Smooth muscle cell (in vitro differentiated cells): ENCODE measurements around the gene STARD13. TPM values are rescaled to one million over a fixed set of nuclear protein-coding genes. Genes with fewer than 3 reads are reported as not detected.

Source experiments
- DNase-seq: peaks from one replicate; lab custom pipeline; 2025; ENCODE audit not compliant: unreplicated experiment; lab: John Stamatoyannopoulos, UW
- H2AFZ ChIP-seq: fragments of 200-600 bp; sonication (generic); 2 replicates; pipeline ENCODE4 v1.6.0; 2016; ENCODE audit warnings: antibody characterized with exemption, low read depth, mild to moderate bottlenecking
- H3F3A ChIP-seq: fragments of 200-600 bp; sonication (generic); 2 replicates; pipeline ENCODE4 v1.6.0; 2017; ENCODE audit warnings: antibody characterized with exemption, low read depth
- H3K27ac ChIP-seq: fragments of 200-600 bp; sonication (generic); 2 replicates; pipeline ENCODE4 v1.5.1; 2016; ENCODE audit warnings: low read depth, mild to moderate bottlenecking
- H3K27me3 ChIP-seq: fragments of 200-600 bp; sonication (generic); 2 replicates; pipeline ENCODE4 v1.6.1; 2016; ENCODE audit warnings: low read depth, mild to moderate bottlenecking
- H3K36me3 ChIP-seq: fragments of 200-600 bp; sonication (generic); 2 replicates; pipeline ENCODE4 v1.5.1; 2016; ENCODE audit warnings: low read depth
- H3K4me1 ChIP-seq: fragments of 200-600 bp; sonication (generic); 2 replicates; pipeline ENCODE4 v1.5.1; 2016; ENCODE audit warnings: low read depth
- H3K4me2 ChIP-seq: fragments of 200-600 bp; sonication (generic); 2 replicates; pipeline ENCODE4 v1.6.0; 2016; ENCODE audit warnings: mild to moderate bottlenecking
- H3K4me3 ChIP-seq: fragments of 200-600 bp; sonication (generic); 2 replicates; pipeline ENCODE4 v1.5.1; 2016; ENCODE audit warnings: mild to moderate bottlenecking
- H3K79me2 ChIP-seq: fragments of 200-600 bp; sonication (generic); 2 replicates; pipeline ENCODE4 v1.6.0; 2016; ENCODE audit warnings: low read depth, mild to moderate bottlenecking
- H3K9ac ChIP-seq: fragments of 200-600 bp; sonication (generic); 2 replicates; pipeline ENCODE4 v1.6.0; 2016; ENCODE audit warnings: low read depth
- H3K9me3 ChIP-seq: fragments of 200-600 bp; sonication (generic); replicated peaks from 2 replicates; pipeline ENCODE4 v1.5.1; 2016; ENCODE audit warnings: low read depth
- H4K20me1 ChIP-seq: fragments of 200-600 bp; sonication (generic); 2 replicates; pipeline ENCODE4 v1.6.0; 2016; ENCODE audit warnings: low read depth
- WGBS: methylation state at CpG from one replicate; pipeline ENCODE4 v1.1.7; 2016; ENCODE audit warnings: low lambda C conversion rate; 5-methylcytosine and 5-hydroxymethylcytosine counted together
- polyA plus RNA-seq: library from polyadenylated mRNA; unstranded; fragments of >200 nt; fragmentation: Nextera tagmentation; extraction: Ambion mirVana; gene quantifications from 2 replicates; pipeline ENCODE4 v1.2.1, GENCODE V29; 2016
- total RNA-seq: library from RNA; depleted of rRNA; stranded (reverse); fragments of >200 nt; gene quantifications from 2 replicates; pipeline ENCODE4 v1.2.3, GENCODE V29; 2014
- TF ChIP-seq, protein P1 (sequence below): fragments of 200-600 bp; sonication (generic); IDR thresholded peaks from 2 replicates; pipeline ENCODE4 v1.5.1; 2017; ENCODE audit warnings: borderline replicate concordance, mild to moderate bottlenecking, antibody characterized with exemption; ENCODE audit not compliant: insufficient read depth, poor library complexity, severe bottlenecking

The STARD13 gene
- total and polyA plus RNA-seq, 2 experiments from 2014 or later = 12.4 to 18.8 TPM

DNA sequence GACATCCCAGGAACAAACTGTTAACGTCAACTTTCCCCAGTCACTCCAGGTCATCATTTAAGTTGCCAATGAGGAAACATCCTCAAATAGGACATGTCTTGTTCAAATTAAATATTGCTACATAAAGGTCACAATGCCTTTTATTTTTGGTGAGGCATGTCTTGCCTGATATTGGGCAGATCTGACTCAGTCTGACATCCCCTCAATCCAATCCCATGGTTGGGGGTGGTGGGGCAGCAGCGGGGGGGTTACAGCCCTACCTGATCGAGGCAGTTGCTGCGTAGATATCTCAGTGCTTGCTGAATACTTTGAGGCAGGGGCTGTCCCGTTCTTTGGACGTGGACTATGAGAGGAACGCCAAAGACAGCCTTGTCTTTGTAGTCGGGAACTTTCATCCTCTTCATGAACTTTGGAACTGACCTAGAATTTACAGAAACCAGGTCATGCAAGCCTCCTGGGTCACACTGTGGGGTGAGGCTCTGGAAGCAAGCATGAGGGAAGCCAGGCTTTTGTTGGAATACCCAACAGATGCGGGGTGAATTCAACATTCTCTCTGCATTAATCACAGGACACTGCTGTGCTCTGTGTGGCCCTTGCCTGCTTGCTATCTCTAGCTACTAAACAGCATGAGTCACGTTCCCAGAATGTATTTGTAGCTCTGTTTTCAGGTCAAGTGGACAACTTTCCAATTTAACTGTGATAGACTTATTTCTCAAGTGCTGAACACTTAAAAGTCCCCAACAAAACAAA lies 159.6 kb downstream of the STARD13 start:
- Histone ChIP-seq H3K4me2 (peak overlapping the region; percentile 79), H3K27ac (peak overlapping the region; percentile 82), H3K79me2 (no peaks in the 10 kb centered on the region), H3K4me1 (peaks cover 19% of the 10 kb centered on the region), H3K9me3 (no peaks in the 10 kb centered on the region), H4K20me1 (no peaks in the 10 kb centered on the region), H3K27me3 (no peaks in the 10 kb centered on the region), H3K9ac (peak overlapping the region; percentile 50), H3F3A (peaks cover 8% of the 10 kb centered on the region), H2AFZ (no peak overlapping the region), H3K4me3 (no peak overlapping the region), H3K36me3 (no peaks in the 10 kb centered on the region)
- TF ChIP-seq, protein P1, sequence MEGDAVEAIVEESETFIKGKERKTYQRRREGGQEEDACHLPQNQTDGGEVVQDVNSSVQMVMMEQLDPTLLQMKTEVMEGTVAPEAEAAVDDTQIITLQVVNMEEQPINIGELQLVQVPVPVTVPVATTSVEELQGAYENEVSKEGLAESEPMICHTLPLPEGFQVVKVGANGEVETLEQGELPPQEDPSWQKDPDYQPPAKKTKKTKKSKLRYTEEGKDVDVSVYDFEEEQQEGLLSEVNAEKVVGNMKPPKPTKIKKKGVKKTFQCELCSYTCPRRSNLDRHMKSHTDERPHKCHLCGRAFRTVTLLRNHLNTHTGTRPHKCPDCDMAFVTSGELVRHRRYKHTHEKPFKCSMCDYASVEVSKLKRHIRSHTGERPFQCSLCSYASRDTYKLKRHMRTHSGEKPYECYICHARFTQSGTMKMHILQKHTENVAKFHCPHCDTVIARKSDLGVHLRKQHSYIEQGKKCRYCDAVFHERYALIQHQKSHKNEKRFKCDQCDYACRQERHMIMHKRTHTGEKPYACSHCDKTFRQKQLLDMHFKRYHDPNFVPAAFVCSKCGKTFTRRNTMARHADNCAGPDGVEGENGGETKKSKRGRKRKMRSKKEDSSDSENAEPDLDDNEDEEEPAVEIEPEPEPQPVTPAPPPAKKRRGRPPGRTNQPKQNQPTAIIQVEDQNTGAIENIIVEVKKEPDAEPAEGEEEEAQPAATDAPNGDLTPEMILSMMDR = no peak
- DNase-seq = no peak
- 26% methylated on average over 10 of the region's 10 CpGs for WGBS

DNA sequence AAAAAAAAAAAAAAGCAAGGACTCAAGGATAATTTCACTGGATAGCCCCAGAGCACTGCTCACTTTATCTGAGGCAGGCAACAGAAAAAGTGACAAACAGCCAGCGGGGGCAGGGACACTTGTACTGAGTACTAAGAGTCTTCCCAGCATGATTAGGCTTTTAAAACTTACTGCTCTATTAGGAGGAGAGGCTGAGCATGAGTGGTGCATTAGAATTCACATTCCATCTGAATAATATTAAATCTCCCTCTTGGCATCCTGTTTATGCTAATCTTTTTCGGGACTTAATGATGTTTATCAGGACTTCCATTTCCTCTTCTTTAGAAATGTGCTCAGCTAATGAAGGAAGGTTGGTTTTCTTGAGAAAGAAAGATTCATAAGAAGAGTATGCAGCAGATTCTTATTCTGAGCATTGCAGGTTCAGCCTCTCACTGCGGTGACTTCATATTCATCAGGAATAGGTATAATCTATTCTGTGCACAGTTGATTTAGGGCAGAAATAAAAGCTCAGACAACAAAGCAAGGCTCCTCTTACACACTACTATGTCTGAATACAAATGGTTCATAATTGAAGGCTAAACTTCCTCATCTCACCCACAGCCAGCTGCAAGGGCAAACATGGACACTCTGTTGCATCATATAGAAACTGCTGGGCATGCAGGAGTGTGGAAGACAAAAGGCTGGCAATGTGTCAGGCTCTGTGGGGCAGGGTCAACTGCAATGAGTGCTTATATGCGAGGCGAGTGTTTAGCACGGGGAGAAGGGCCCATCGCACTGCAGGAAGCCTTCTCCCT lies 162.3 kb downstream of the STARD13 start:
- H3F3A ChIP-seq = peaks cover 11% of the 10 kb centered on the region
- H3K9ac ChIP-seq = no peak overlapping the region
- H3K4me2 ChIP-seq = no peak overlapping the region
- H3K4me1 ChIP-seq = peaks cover 19% of the 10 kb centered on the region
- no peaks in the 10 kb centered on the region for H3K36me3 ChIP-seq
- no peaks in the 10 kb centered on the region for H3K79me2 ChIP-seq
- H2AFZ ChIP-seq = no peak overlapping the region
- no peaks in the 10 kb centered on the region for H3K9me3 ChIP-seq
- no peaks in the 10 kb centered on the region for H3K27me3 ChIP-seq
- no peaks in the 10 kb centered on the region for H4K20me1 ChIP-seq
- no peak for DNase-seq
- TF ChIP-seq, protein P1 = no peak
- WGBS = 64% methylated on average over 7 of the region's 7 CpGs
- no peak overlapping the region for H3K4me3 ChIP-seq
- H3K27ac ChIP-seq = peak overlapping the region; percentile 39

DNA sequence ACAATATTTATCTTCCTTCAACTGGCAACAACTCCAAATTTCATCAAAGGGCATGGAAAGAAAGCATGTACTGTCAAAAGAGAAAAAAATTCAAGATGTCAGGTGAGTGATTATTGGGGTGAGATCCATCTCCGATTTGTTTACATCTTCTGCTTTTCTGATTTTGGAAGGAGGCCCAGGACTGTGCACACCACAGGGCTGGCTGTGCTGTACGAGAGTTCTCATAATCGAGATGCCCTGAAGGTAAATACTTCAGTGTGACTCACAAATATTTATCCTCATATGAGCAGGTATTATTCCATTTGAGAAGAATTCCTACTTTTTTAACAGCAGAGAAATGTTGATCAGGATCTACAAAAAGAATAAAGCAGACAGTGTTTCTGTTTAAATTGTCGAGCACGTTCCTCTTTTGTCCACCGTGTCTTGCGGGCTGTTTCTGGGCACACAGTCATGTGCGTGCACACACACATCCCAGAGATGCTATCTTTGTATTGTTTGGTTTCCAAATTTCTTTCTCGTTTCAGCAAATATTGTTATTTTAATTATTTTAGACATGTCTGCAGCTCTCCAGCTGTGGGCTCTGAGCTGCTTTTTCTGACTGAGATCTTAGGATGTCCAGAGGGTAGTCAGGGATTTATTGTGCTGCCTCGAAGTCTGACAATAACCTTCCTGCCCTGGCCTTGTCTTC lies 165.6 kb downstream of the STARD13 start:
- no peak overlapping the region for H3K4me3 ChIP-seq
- peaks cover 5% of the 10 kb centered on the region for H3K4me1 ChIP-seq
- DNase-seq = no peak
- H3K36me3 ChIP-seq = no peaks in the 10 kb centered on the region
- no peaks in the 10 kb centered on the region for H3K9me3 ChIP-seq
- H4K20me1 ChIP-seq = no peaks in the 10 kb centered on the region
- TF ChIP-seq, protein P1 = no peak
- peaks cover 6% of the 10 kb centered on the region for H3F3A ChIP-seq
- no peaks in the 10 kb centered on the region for H3K27me3 ChIP-seq
- H2AFZ ChIP-seq = no peak overlapping the region
- WGBS = 80% methylated on average over 10 of the region's 10 CpGs
- H3K79me2 ChIP-seq = no peaks in the 10 kb centered on the region
- H3K27ac ChIP-seq = peak overlapping the region; percentile 59
- H3K4me2 ChIP-seq = no peak overlapping the region
- no peak overlapping the region for H3K9ac ChIP-seq
